Gastrocnemius medialis (tissue), 4 donors: ENCODE results near the gene ARHGEF9.

Source experiments
- CTCF ChIP-seq, 5 experiments: fragments of 450-650 bp in 3 of 5; fragments of 200-600 bp in 2 of 5; sonication (generic) in 2 of 5; IDR thresholded peaks in 4 of 5; conservative IDR thresholded peaks in 1 of 5; 1 replicate in 4 of 5; 2 replicates in 1 of 5; pipeline ENCODE4 v1.5.1; 2016 to 2019; ENCODE audit warnings: antibody characterized with exemption in 5 of 5, mild to moderate bottlenecking in 3 of 5, moderate library complexity in 3 of 5
- POLR2A ChIP-seq, 2 donors: fragments of 450-650 bp; IDR thresholded peaks; one replicate each; pipeline ENCODE4 v1.6.1; 2017; ENCODE audit warnings: antibody characterized with exemption in 2 of 2, mild to moderate bottlenecking in 2 of 2, moderate library complexity in 2 of 2

- no peak for TF ChIP-seq CTCF (IDR thresholded peaks at IDR 0.05 in 4 of 5, conservative IDR thresholded peaks at IDR 0.05 in 1 of 5)
- no peak for TF ChIP-seq POLR2A (IDR thresholded peaks at IDR 0.05)
Observed at GRCh38 chrX:63782515-63782914, 2.5 kb downstream of the ARHGEF9 start.
